Ramos (cell line): ENCODE data around the gene IL4R.

ENCODE experiments used
- in situ Hi-C: fragments of 300-500 bp; cut with MboI; formaldehyde crosslinking; loops from one replicate; pipeline ENCODE4 v1.14.3; 2022; ENCODE audit warnings: low sequenced_read_pairs; ENCODE audit not compliant: unreplicated experiment

The IL4R gene

GRCh38 chr16:27312580-27313421 lies 973 bp upstream of the IL4R start:
- in situ Hi-C loops: loop anchor here (5.0 kb wide), 1 partner anchor 80 kb away; no protein-coding TSS in a partner anchor

- in situ Hi-C loops: loop anchor here (5.0 kb wide), 1 partner anchor 82 kb away; no protein-coding TSS in a partner anchor
Measured at GRCh38 chr16:27314161-27314723, 468 bp downstream of the IL4R start.

- in situ Hi-C loops: loop anchor here (5.0 kb wide), 1 partner anchor 83 kb away; no protein-coding TSS in a partner anchor
Measured at GRCh38 chr16:27314986-27315332, 1.2 kb downstream of the IL4R start.

- in situ Hi-C loops: no loop called here
Measured at GRCh38 chr16:27315333-27316037, 1.7 kb downstream of the IL4R start.

- in situ Hi-C loops: no loop called here
Measured at GRCh38 chr16:27316038-27316680, 2.4 kb downstream of the IL4R start.

- in situ Hi-C loops: no loop called here
Measured at GRCh38 chr16:27317320-27317719, 3.5 kb downstream of the IL4R start.

GRCh38 chr16:27317738-27318391 lies 4.1 kb downstream of the IL4R start:
- in situ Hi-C loops: no loop called here

GRCh38 chr16:27318392-27319256 lies 4.8 kb downstream of the IL4R start:
- in situ Hi-C loops: no loop called here

- in situ Hi-C loops: no loop called here
Measured at GRCh38 chr16:27319257-27319965, 5.6 kb downstream of the IL4R start.

- in situ Hi-C loops: no loop called here
Measured at GRCh38 chr16:27320261-27321012, 6.7 kb downstream of the IL4R start.

GRCh38 chr16:27321013-27321915 lies 7.5 kb downstream of the IL4R start:
- in situ Hi-C loops: no loop called here

- in situ Hi-C loops: no loop called here
Measured at GRCh38 chr16:27322858-27323780, 9.3 kb downstream of the IL4R start.

- in situ Hi-C loops: no loop called here
Measured at GRCh38 chr16:27323781-27324561, 10.2 kb downstream of the IL4R start.

GRCh38 chr16:27324851-27325301 lies 11.1 kb downstream of the IL4R start:
- in situ Hi-C loops: no loop called here

- in situ Hi-C loops: no loop called here
Measured at GRCh38 chr16:27325736-27326135, 12.0 kb downstream of the IL4R start.
